Activated CD4-positive, alpha-beta T cell treated with anti-CD3 and anti-CD28 coated beads for 48 hours (primary cell): Measurements from ENCODE around the gene CRADD.

ENCODE experiments used
- DNase-seq: peaks from one replicate; pipeline ENCODE4 v3.0.0-alpha.2; 2020

CRADD gene

GRCh38 chr12:93819050-93819491, 141.9 kb downstream of the CRADD start:
- DNase-seq = no peak

- no peak for DNase-seq
Observed at GRCh38 chr12:93823616-93824391, 146.6 kb downstream of the CRADD start.

GRCh38 chr12:93824514-93825500, 147.6 kb downstream of the CRADD start:
- DNase-seq = no peak

GRCh38 chr12:93825501-93825888, 148.3 kb downstream of the CRADD start:
- no peak for DNase-seq

GRCh38 chr12:93825931-93826555, 148.9 kb downstream of the CRADD start:
- DNase-seq = no peak

GRCh38 chr12:93827179-93827578, 150.0 kb downstream of the CRADD start:
- no peak for DNase-seq

- DNase-seq = no peak
Observed at GRCh38 chr12:93827669-93828068, 150.5 kb downstream of the CRADD start.

GRCh38 chr12:93829016-93829415, 151.8 kb downstream of the CRADD start:
- no peak for DNase-seq

- DNase-seq = no peak
Observed at GRCh38 chr12:93831374-93831773, 154.2 kb downstream of the CRADD start.

GRCh38 chr12:93832131-93832530, 155.0 kb downstream of the CRADD start:
- DNase-seq = no peak

GRCh38 chr12:93833946-93834345, 156.8 kb downstream of the CRADD start:
- no peak for DNase-seq

GRCh38 chr12:93836620-93837260, 159.6 kb downstream of the CRADD start:
- no peak for DNase-seq

GRCh38 chr12:93838193-93838592, 161.0 kb downstream of the CRADD start:
- DNase-seq = no peak

- DNase-seq = no peak
Observed at GRCh38 chr12:93839064-93839463, 161.9 kb downstream of the CRADD start.

- DNase-seq = no peak
Observed at GRCh38 chr12:93841671-93842070, 164.5 kb downstream of the CRADD start.

- DNase-seq = no peak
Observed at GRCh38 chr12:93844164-93844784, 167.1 kb downstream of the CRADD start.

- DNase-seq = no peak
Observed at GRCh38 chr12:93846936-93847516, 169.9 kb downstream of the CRADD start.

GRCh38 chr12:93847517-93848474, 170.6 kb downstream of the CRADD start:
- no peak for DNase-seq

GRCh38 chr12:93848523-93849101, 171.4 kb downstream of the CRADD start:
- DNase-seq = no peak

GRCh38 chr12:93849946-93850345, 172.8 kb downstream of the CRADD start:
- no peak for DNase-seq
